OCI-LY1 (cell line): ENCODE measurements around the gene SEC14L1.
"Not testable (repeated sequence)": the region's sequence is repeated elsewhere in the genome, so short reads cannot be mapped to it uniquely, and the experiment has no call there.

Experiments
- H2AFZ ChIP-seq: fragments of 200-600 bp; sonication (generic), shearing (Covaris generic); 2 replicates; pipeline ENCODE4 v1.6.0; 2014; ENCODE audit warnings: antibody characterized with exemption, mild to moderate bottlenecking, low read length
- H3F3A ChIP-seq: fragments of 200-600 bp; sonication (generic), shearing (Covaris generic); 2 replicates; pipeline ENCODE4 v1.6.0; 2014; ENCODE audit warnings: mild to moderate bottlenecking, antibody characterized with exemption, low read length, moderate library complexity; ENCODE audit not compliant: insufficient read depth
- H3K27ac ChIP-seq: fragments of 200-600 bp; sonication (generic); 2 replicates; pipeline ENCODE4 v1.5.1; 2014; ENCODE audit warnings: low read length, mixed run types, mild to moderate bottlenecking, low read depth; ENCODE audit not compliant: poor library complexity, severe bottlenecking
- H3K27me3 ChIP-seq: fragments of 200-600 bp; sonication (generic); 2 replicates; pipeline ENCODE4 v1.6.0; 2014; ENCODE audit warnings: antibody characterized with exemption, mild to moderate bottlenecking, low read length, moderate library complexity; ENCODE audit not compliant: insufficient read depth
- H3K36me3 ChIP-seq: fragments of 200-600 bp; sonication (generic); 2 replicates; pipeline ENCODE4 v1.6.1; 2014; ENCODE audit warnings: mild to moderate bottlenecking, antibody characterized with exemption, low read length, moderate library complexity, mixed read lengths; ENCODE audit not compliant: insufficient read depth
- H3K4me1 ChIP-seq: fragments of 200-600 bp; sonication (generic); 2 replicates; pipeline ENCODE4 v1.5.1; 2014; ENCODE audit warnings: mild to moderate bottlenecking, low read length, moderate library complexity; ENCODE audit not compliant: insufficient read depth, severe bottlenecking
- H3K4me2 ChIP-seq: fragments of 200-600 bp; sonication (generic), shearing (Covaris generic); 2 replicates; pipeline ENCODE4 v1.6.1; 2014; ENCODE audit warnings: low read length
- H3K4me3 ChIP-seq: fragments of 200-600 bp; sonication (generic); 2 replicates; pipeline ENCODE4 v1.5.1; 2014; ENCODE audit warnings: low read length, low read depth, mild to moderate bottlenecking, mixed read lengths; ENCODE audit not compliant: poor library complexity, severe bottlenecking
- H3K79me2 ChIP-seq: fragments of 200-600 bp; shearing (Covaris generic); 2 replicates; pipeline ENCODE4 v1.6.1; 2016; ENCODE audit warnings: mixed run types, low read length, mixed read lengths; ENCODE audit not compliant: insufficient read depth
- H3K9ac ChIP-seq: fragments of 200-600 bp; sonication (generic), shearing (Covaris generic); 2 replicates; pipeline ENCODE4 v1.6.1; 2014; ENCODE audit warnings: mild to moderate bottlenecking, low read length, mixed read lengths
- H3K9me2 ChIP-seq: fragments of 200-600 bp; sonication (generic), shearing (Covaris generic); 2 replicates; pipeline ENCODE4 v1.6.1; 2014; ENCODE audit warnings: low read depth, mild to moderate bottlenecking, low read length, mixed read lengths
- H3K9me3 ChIP-seq: fragments of 200-600 bp; shearing (Covaris generic); 2 replicates; pipeline ENCODE4 v1.6.1; 2014; ENCODE audit warnings: low read length, mixed read lengths
- H4K20me1 ChIP-seq: fragments of 200-600 bp; sonication (generic), shearing (Covaris generic); 2 replicates; pipeline ENCODE4 v1.6.0; 2016; ENCODE audit warnings: mild to moderate bottlenecking, low read length; ENCODE audit not compliant: insufficient read depth
- EZH2 ChIP-seq: fragments of 200-600 bp; sonication (generic), shearing (Covaris generic); IDR thresholded peaks from 2 replicates; pipeline ENCODE4 v1.8.0; 2017; ENCODE audit warnings: borderline replicate concordance, mixed run types, mild to moderate bottlenecking, antibody characterized with exemption, low read length, moderate library complexity, mixed read lengths
- TF ChIP-seq, protein P1 (sequence below): fragments of 200-600 bp; sonication (generic), shearing (Covaris generic); IDR thresholded peaks from 2 replicates; pipeline ENCODE4 v1.5.1; 2017; ENCODE audit warnings: mild to moderate bottlenecking, antibody characterized with exemption, low read length, moderate library complexity, mixed read lengths

SEC14L1 gene

DNA sequence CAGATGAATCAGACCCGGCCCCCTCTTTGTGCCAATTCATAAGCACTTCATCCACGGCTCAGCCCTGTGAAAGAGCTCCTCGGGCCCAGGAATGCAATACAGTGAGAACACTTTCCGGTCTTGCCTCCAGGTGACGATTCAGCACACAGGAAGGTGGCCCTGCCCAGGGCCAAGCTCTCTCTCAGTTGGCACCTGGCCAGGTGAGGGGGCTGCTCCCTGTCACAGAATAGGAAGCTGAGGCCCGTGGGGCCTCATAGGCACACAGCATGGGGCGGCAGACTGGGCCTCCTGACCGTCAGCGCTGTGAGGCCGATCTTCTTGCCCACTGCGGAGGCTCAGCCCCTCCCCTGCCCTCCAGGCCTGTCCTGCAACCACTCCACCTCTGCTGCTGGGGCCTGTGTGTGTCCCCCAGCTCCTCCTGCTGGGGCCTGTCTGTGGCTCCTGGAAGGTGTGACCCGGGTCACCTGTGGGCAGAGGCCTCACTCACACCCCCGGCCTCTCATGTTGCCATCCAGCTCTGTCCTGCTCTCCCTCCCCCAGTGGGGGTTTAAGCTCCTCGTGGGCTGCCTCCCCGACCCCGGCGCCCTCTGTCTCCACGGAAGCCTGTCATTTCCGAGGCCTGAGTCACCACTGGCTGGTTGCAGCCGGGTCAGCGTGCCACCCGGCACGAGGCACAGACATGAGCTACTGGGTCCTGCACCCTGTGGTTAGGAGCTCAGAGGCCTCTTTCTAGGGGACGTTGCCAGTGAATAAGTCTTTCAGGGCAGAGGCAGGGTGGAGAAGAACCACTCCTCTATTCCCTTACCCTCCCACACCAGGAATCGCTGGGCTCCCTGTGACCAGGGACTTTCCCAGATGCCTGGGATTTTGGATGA is 114.4 kb downstream of the SEC14L1 start:
- no peaks in the 10 kb centered on the region for H3K4me1 ChIP-seq
- no peaks in the 10 kb centered on the region for H3K79me2 ChIP-seq
- no peaks in the 10 kb centered on the region for H3F3A ChIP-seq
- no peaks in the 10 kb centered on the region for H3K9me2 ChIP-seq
- no peak overlapping the region for H3K27ac ChIP-seq
- no peaks in the 10 kb centered on the region for H3K36me3 ChIP-seq
- TF ChIP-seq EZH2: no peak
- TF ChIP-seq, protein P1, sequence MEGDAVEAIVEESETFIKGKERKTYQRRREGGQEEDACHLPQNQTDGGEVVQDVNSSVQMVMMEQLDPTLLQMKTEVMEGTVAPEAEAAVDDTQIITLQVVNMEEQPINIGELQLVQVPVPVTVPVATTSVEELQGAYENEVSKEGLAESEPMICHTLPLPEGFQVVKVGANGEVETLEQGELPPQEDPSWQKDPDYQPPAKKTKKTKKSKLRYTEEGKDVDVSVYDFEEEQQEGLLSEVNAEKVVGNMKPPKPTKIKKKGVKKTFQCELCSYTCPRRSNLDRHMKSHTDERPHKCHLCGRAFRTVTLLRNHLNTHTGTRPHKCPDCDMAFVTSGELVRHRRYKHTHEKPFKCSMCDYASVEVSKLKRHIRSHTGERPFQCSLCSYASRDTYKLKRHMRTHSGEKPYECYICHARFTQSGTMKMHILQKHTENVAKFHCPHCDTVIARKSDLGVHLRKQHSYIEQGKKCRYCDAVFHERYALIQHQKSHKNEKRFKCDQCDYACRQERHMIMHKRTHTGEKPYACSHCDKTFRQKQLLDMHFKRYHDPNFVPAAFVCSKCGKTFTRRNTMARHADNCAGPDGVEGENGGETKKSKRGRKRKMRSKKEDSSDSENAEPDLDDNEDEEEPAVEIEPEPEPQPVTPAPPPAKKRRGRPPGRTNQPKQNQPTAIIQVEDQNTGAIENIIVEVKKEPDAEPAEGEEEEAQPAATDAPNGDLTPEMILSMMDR: no peak
- H3K9ac ChIP-seq: no peak overlapping the region
- no peaks in the 10 kb centered on the region for H3K9me3 ChIP-seq
- no peak overlapping the region for H2AFZ ChIP-seq
- no peak overlapping the region for H3K4me2 ChIP-seq
- no peaks in the 10 kb centered on the region for H4K20me1 ChIP-seq
- H3K4me3 ChIP-seq: no peak overlapping the region
- H3K27me3 ChIP-seq: peaks cover 17% of the 10 kb centered on the region; the same call in 1 of the 2 replicates

- H3F3A ChIP-seq, H2AFZ ChIP-seq, H3K4me3 ChIP-seq, H3K27ac ChIP-seq, H3K9me3 ChIP-seq, H3K79me2 ChIP-seq, H3K9me2 ChIP-seq, H4K20me1 ChIP-seq, H3K4me1 ChIP-seq, H3K4me2 ChIP-seq, H3K9ac ChIP-seq, H3K36me3 ChIP-seq: not testable (repeated sequence)
- peaks cover 17% of the 10 kb centered on the region; the same call in 1 of the 2 replicates for H3K27me3 ChIP-seq
These were observed 115.2 kb downstream of the SEC14L1 start for GRCh38 chr17:77255970-77256369.

DNA sequence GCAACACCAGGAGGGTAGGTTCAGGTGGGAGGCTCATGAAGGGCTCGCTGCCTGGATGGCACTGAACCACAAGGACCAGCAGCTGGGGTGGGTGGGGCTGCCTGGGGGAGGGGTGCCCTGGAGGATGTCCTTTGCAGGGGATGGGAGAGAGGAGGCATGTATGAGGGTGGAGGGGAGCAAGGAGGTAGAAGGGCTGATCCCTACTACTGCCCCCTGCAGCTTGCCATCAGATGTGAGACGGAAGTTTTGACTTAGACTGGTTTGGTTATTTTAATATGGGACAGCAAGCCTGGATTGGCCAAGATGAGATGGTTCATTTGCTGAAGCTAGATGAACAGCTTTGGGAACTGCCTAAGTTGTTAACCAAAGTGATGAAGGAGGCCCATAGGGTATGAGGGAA is 115.9 kb downstream of the SEC14L1 start:
- no peak for TF ChIP-seq EZH2
- TF ChIP-seq, protein P1: peak; percentile 26
- H3K27me3 ChIP-seq: peaks cover 17% of the 10 kb centered on the region; the same call in 1 of the 2 replicates
- no peaks in the 10 kb centered on the region for H3K79me2 ChIP-seq
- no peaks in the 10 kb centered on the region for H3K4me1 ChIP-seq
- no peaks in the 10 kb centered on the region for H3K9me2 ChIP-seq
- no peaks in the 10 kb centered on the region for H3F3A ChIP-seq
- H3K9ac ChIP-seq: no peak overlapping the region
- H3K36me3 ChIP-seq: no peaks in the 10 kb centered on the region
- H3K9me3 ChIP-seq: no peaks in the 10 kb centered on the region
- no peak overlapping the region for H3K4me3 ChIP-seq
- H3K4me2 ChIP-seq: no peak overlapping the region
- no peak overlapping the region for H2AFZ ChIP-seq
- H3K27ac ChIP-seq: no peak overlapping the region
- H4K20me1 ChIP-seq: no peaks in the 10 kb centered on the region

GRCh38 chr17:77257169-77257568 is 116.4 kb downstream of the SEC14L1 start:
- Histone ChIP-seq H3K36me3 (no peaks in the 10 kb centered on the region), H3K9ac (no peak overlapping the region), H3K4me1 (no peaks in the 10 kb centered on the region), H3K79me2 (no peaks in the 10 kb centered on the region), H3K27ac (no peak overlapping the region), H3F3A (no peaks in the 10 kb centered on the region), H3K4me2 (no peak overlapping the region), H3K4me3 (no peak overlapping the region), H3K27me3 (peaks cover 17% of the 10 kb centered on the region; the same call in 1 of the 2 replicates), H2AFZ (no peak overlapping the region), H3K9me2 (no peaks in the 10 kb centered on the region), H3K9me3 (no peaks in the 10 kb centered on the region), H4K20me1 (no peaks in the 10 kb centered on the region)
- TF ChIP-seq, protein P1: no peak
- no peak for TF ChIP-seq EZH2
